ENCODE results near the gene RCAN1.

Gene RCAN1

DNA sequence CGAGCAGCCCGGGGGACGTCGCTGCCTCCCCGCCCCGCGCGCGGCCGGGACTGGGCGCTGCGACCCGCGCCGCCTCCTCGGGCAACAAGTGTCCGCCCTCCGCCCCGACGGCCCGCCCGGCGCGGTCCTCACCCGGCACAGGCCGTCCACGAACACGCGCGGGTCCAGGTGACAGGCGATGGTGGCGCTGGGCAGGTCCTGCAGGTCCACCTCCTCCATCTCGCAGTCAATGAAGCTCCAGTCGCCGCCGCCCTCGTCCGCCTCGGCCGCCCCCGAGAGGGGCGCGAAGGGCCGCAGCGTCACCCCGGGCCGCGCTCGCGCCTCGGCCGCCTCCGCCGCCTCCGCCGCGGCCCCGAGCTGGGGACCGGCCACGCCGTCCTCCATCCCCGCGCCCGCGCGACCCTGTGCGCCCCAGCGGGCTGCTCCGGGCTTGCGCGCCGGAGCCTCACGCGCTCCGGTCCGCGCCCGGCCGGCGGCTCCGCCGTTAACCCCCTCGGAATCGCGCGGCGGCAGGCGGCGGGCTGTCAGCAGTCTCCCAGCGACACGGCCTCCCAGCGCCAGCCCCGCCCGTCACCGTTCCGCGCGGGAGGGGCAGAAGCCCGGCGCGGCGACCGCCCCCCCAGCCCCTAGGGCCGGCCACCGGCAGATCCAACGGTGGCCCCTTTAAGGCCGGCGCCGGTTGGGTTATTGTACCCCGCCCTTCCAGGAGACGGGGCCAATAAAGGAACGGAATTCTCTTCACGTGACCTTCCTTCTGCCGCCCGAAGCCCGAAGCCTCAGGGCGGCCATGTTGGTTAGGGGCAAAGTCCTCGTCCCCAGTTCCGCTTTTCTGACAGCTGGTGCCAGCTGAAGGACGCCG is at the start of gene RCAN1:
RCAN1 (minus strand) TSS at position 486 of the 859 bp plus-strand sequence; CDS start at position 384, 102 bp downstream.
- peak; percentile 86 to 90 for DNase-seq

GRCh38 chr21:34661848-34662247 is 46.9 kb upstream of the RCAN1 start:
- DNase-seq: no peak

DNA sequence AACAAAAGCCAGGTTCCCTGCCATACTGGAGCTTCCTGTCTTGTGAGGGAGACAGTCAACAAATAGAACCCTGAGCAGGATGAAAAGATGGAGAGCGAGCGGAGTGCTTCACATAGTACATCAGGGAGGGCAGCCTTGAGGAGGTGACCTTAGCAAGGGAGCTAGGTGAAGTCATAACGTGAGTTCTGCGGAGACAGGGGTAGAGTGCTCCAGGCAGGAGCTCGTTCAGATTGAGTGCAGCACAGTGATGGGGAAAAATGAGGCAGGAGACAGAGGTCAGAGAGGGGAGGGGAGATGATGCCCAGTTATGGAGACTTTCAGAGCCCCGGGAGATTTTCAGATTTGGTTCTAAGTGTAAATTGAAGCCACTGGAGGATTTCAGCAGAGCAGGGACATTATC is 38.6 kb upstream of the RCAN1 start:
- no peak for DNase-seq

DNA sequence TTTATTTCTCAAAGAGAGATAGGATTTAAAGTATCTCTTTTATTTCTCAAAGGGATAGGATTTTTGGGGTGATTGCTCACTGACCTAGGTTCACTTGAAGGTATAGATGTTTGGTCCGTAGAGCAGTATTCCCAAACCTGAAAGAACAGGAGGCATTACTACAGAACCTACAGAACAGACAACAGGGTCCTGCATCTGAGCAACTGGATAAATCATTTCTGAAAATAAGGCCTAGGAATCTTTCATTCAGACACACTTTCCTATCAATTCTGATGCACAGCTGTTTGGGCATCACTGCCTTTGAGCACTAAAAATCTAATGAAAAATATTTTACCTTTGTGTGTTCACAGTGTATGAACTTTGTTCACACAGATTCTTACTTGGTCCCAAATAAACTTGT is 36.7 kb upstream of the RCAN1 start:
- no peak for DNase-seq

DNA sequence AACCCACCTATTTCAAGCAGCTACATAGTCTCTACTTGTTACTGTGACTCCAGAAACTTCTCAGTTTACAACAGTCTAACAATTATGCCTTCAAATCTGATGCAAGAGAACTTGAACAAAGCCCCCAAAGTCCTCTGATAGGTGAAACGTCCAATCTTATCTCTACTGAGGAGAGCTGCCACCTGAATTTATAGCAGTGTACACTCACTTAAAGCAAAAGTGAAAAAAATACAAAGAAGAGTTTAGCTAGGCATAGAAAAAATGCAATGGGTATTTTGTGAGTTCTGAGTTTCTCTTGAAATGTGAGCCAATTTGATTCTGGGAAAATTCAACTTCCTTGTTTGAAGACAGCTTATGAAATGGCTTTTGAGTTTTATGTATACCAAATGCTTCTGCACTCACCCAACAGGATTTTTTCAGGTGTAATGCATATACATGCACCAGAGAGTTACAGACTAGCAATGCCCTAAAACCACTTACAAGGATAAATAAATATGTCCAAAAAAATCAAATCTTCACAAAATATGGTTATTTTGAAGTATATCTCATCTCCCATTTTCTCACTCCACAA is 36.0 kb upstream of the RCAN1 start:
- no peak for DNase-seq

DNA sequence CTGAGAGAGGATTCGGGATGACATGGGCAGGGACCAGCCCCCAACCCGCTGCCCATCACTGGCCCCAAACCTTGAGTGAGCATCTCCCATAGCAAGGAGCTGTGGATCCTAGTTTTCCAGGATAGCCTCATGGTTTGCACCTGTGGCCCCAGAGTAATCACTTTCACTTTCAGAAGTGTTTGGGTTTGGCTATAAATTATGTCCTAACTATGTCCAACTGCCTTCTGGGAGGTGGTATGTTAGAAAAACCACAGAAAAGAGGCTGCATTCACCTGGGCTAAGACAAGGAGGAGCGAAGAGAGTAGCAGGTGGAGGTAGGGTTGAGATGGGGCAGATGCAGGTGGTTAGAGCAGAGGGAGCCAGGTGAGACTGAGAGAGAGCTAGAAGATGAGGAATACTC is 34.5 kb upstream of the RCAN1 start:
- DNase-seq: no peak

DNA sequence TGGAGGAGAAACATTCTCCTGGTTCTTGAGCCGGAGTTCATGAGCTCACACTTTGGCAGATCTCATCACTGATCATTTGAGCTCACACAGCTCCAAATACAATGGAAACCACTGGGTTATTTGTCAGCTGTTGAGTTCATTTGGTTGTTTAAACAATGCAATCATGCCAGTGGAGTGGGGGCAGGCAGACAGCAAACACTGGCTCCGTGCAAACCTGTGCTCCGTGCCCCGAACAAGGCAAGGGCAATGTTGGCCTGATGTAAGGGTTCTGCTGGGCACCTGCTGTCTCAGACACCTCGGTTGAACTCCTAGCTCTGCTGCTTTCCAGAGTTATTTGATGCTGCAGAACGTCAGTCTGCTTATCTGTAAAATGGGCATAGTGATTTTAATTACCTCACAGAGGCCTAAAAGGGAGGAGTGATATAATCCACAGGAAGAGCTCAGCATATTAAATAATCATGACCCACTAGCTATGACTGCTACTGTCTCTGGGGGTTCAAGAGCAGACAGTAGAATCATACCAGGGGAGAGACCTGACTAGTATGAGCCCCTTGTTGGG is 33.9 kb upstream of the RCAN1 start:
- no peak for DNase-seq

DNA sequence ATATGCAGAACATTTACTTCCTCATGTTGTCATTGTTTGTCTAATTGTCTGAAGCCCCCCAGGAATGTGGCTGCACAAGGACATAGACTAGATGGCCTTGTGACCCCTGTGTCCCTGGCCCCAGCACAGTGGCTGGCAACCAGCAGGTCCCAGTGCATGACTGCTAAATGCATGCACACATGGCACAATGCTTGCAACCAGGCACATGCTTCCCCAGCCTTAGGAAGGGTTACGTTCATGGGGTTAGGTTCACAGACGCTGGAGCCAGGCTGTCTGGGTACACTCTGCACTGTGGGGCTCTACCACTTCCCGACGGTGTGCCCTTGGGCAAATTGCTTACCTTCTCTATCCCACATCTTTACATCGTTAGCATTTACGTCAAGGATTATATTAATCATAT is 32.6 kb upstream of the RCAN1 start:
- no peak for DNase-seq

- DNase-seq: no peak
Observed at GRCh38 chr21:34644825-34645224, 29.9 kb upstream of the RCAN1 start.

DNA sequence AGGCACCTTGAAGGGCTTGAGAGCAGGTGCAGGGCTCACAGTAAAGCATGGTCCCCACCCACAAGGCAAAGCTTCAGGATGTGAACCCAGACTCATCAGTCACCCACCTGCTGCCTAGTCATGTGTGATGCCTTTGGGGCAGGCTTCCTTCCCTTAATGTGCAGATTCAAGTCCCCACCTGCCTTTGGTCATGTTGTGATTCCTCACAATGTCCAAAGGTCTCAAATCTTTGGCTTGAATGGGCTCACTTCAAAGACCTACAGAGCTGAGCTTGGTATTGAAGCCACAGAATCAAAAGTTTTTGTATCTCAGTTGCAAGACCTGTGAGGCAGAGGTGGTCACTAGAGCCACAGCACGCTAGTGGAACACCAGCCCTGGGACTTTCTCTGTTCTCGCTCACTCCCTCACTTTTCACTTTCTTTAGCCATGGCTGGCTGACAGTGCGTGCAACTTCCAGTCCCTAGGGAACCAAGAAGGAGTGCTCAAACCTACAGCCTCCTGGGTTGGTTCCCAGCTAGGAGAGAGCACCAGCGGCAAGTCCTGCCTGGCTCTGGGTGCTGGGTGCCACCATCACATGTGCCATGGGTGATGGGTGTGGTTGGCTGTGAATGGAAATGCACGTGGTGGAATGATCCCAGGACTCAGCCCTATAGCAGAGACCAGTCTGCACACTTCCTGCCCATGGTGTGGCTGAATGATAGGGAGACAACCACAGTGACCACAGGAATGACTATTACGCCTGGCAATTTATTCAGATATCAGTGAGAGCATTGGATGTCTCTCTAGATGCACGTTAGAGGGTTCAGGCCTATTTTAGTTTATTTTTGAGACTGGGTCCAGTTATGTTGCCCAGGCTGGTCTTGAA is 27.5 kb upstream of the RCAN1 start:
- no peak for DNase-seq

- DNase-seq: peak; percentile 35 to 37
Observed at GRCh38 chr21:34640858-34641257, 25.9 kb upstream of the RCAN1 start.

DNA sequence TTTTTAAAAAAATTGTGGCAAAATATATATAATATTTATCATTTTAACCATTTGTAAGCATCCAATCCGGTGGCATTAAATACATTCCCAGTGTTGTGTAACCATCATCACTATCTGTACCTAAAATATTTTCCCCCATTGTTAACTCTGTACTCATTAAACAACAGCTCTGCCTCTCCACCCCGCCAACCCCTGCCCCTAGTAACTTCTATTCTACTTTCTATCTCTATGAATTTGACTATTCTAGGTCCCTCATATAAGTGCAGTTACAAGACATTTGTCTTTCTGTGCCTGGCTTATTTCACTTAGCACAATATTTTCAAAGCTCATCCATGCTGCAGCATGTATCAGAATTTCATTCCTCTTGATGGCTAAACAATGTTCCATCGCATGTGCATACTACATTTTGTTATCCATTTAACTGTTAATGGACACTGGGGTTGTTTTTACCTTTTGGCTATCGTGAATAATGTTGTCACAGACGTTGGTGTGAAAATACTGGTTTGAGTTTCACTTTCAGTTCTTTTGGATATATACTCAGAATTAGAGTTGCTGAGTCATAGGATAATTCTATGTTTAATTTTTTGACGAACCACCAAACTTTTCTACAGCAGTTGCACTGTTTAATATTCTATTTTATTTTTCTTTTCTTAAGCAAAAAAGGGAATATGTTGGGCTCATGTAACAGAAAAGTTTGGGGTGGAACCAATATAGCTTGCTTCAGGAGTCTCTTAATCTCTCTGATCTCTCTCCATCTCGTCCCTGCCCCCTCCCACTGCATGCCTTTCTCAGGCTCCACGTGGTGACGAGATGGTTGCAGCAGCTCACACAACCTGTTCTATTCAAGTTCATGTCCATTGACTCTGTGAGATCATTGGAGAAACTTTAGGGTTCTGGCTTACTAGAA is 25.2 kb upstream of the RCAN1 start:
- peak; percentile 53 to 55 for DNase-seq

GRCh38 chr21:34639250-34639649 is 24.3 kb upstream of the RCAN1 start:
- DNase-seq: no peak

DNA sequence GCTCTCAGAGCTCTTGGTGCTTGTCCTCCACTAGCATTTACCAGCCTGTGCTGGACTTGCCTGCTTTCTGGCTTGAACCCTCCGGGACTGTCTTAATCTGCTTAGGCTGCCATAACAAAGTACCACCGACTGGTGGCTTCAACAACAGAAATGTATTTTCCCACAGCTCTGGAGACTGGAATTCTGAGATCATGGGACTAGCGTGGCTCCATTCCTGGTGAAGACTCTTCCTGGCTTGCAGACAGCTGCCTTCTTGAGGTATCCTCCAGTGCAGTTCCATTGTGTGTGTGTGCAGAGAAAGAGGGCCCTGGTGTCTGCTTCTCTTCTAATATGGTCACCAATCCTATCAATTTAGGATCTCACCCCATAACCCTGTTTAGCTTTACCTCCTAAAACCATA is 22.0 kb upstream of the RCAN1 start:
- DNase-seq: no peak

DNA sequence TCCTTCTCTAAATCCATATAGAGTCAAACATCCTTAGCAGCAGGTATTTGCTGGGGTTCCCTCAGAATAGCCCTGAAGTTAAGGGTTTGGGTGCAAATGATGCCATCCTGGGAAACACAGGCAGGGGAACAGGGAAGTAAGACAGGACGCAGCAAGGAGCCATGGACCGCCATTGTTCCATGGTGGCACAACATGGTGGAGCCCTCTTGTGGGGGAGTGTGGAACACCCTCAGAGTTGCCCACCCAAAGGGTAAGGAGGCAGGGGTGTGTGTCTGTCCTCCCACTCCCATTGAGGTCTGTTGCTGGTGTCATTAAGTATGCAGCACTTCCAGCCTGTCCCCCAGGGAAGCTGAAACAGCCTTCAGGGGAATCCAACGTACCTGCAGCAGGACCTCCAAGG is 20.4 kb upstream of the RCAN1 start:
- peak; percentile 53 to 56 for DNase-seq

DNA sequence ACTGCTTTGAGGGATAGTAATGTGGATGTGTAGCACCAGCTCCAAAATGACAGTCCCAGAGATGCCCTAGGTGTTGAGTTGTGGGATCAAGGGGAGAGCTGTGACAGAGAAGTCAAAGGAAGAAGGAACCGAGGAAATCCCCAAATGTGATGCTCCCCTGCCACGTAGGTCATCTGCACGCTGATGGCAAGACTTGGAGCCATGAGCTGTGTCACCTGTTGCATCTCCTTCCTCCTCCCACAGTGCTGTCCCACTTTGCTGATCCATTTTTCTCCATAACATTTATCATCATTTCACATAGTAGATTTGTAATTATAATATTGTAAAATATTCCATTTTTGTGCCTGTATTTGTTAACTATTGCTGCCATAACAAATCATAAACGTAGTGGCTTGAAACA is 17.6 kb upstream of the RCAN1 start:
- no peak for DNase-seq

DNA sequence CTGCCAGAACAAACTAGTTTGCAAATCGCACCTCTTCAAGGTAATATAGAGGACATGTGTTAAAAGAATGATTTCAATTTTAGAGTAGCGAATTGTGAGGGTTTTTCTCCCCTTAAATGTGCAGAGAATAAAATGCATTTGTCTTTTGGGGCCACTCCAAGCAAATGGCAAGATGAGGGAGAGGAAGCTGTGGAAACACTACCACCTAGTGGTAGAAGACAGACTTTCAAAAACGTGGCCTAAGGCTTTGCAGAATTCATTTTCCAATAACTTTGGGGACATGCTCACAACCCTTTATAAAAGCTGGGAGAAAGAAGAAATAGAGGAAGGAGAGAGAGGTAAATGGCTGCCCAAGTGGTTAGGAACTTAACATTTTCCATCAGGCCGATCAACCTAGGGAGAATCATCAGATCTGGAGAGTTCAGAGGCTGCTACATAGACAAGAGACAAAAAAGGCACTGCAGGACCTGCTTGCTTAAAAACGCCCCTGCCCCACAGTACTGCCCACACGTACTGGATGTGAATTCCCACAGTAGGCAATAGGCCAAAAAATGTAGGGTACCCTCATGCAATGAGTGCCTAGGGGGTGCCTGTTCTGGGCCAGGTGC is 15.7 kb upstream of the RCAN1 start:
- no peak for DNase-seq

GRCh38 chr21:34626131-34626530 is 11.2 kb upstream of the RCAN1 start:
- no peak for DNase-seq

GRCh38 chr21:34625030-34625593 is 10.2 kb upstream of the RCAN1 start:
- no peak for DNase-seq

GRCh38 chr21:34623516-34623915 is 8.6 kb upstream of the RCAN1 start:
- DNase-seq: no peak
